Measurements from ENCODE around the gene DKK2.

DKK2 gene, protein sequence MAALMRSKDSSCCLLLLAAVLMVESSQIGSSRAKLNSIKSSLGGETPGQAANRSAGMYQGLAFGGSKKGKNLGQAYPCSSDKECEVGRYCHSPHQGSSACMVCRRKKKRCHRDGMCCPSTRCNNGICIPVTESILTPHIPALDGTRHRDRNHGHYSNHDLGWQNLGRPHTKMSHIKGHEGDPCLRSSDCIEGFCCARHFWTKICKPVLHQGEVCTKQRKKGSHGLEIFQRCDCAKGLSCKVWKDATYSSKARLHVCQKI

DNA sequence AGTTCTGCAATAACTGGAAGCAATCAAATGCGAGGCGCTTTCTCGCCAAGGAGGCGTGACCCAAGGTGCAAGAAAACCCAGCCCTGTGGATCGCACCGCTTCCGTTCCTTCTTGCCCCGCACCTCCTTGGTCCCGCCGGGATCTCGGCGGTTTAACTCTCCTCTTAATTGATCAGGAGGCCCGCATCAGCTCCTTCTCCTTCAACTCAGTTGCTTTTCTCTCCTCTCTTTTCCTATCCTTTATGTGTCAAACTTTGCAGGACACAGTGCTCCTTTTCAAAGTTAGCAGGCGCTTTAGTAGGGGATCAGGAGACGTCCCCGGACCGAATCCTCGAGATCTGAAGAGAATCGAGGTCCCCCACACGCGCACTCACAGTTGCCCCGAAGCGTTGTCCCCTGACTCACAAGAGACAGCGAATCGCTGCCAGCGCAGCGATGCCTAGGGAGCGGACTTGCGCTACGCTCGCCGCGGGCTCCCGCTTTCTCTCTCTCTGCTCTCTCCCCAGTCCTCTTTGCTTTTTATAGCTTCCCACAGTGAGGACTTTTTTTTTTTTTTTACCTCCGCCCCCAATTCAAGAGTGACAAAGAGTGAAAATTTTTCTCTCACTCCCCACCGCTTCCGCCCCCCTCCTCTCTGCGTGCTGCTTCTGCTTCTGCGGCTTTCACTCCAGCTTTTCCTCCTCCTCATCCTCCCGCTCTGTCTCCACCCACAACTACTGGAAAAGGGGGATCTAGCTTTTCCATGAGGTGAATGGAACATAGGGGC lies at the start of gene DKK2:
TSS of gene DKK2 (minus strand) at position 495 of the 765 bp plus-strand sequence. CDS start 722 bp downstream, outside the sequence.
- DNase-seq (ENCODE audit: low spot score) = peak; percentile 17

DNA sequence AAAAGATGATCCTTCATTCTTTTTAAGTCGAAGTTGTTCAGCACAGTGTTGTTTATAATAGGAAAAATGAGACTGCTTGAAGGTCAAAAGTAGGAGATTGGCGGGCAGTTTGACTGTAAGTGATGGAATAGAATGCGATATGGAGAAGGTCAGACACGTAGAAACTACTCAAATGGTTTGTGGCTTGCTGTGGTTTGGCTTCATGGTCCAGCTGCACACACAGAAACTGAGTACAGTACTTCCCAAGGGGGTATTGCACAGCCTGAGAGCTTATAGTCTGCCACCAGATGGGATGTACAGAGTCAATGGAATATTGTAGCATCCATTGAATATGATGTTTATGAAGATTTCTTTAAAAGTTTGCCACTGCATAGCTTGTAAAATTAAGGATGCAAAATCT lies 41.1 kb upstream of the DKK2 start:
- DNase-seq (ENCODE audit: low spot score) = no peak

DNA sequence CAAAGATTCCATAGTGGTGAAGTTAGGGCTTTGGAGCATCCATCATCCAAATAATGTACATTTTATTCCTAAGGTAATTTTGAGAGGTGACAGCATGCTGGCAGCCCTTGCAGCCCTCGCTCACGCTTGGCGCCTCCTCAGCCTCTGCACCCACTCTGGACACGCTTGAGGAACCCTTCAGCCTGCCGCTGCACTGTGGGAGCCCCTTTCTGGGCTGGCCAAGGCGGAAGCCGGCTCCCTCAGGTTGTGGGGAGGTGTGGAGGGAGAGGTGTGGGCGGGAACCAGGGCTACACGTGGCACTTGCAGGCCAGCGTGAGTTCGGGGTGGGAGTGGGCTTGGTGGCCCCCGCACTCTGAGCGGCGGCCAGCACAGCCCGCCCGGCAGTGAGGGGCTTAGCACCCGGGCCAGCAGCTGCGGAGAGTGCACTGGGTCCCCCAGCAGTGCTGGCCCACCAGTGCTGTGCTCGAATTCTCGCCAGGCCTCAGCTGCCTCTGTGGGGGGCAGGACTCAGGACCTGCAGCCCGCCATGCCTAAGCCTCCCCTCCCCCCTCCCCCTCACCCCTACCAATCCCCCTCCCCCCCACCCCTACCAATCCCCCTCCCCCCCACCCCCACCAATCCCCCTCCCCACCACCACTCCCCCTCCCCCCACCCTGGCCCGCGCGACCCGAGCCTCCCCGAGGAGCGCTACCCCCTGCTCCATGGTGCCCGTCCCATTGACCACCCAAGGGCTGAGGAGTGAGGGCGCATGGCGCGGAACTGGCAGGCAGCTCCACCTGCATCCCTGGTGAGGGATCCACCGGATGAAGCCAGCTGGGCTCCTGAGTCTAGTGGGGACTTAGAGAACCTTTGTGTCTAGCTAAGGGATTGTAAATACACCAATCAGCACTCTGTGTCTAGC lies 37.0 kb upstream of the DKK2 start:
- no peak for DNase-seq (ENCODE audit: low spot score)

DNA sequence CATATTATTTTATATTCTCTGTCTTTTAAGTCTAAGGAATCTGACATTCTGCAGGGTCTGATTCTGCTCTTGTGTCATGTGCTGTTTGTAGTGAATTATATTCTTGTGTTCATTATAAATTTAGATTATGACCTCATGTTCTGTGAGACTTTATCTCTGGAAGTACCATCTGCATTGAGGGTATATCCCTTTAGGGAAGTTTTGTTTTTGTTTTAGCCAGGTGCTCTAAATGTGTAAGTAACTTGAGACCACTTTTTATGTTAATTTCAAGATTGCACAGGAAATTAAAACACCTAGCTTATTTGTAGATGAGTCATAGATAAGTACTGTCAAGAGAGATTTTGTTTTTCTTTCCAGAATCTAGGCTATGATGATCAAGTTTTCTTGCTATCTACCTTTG lies 35.0 kb upstream of the DKK2 start:
- DNase-seq (ENCODE audit: low spot score) = no peak

DNA sequence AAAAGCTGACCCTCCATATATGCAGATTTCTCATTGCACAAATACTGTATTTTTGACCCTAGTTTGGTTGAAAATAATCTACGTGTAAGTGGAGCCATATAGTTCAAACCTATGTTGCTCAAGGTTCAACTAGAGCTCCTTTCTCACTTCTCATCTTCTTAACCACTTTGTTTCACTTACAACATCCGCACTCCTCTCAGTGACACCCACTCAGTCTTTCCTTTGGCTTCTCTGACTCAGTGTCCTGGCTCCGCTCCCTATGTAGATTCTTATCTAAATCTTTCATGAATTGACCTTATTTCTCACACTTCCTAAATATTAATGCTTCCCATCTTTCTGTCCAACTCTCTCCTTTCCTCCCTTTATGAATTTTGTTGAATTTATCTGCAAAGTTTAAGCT lies 32.9 kb upstream of the DKK2 start:
- DNase-seq (ENCODE audit: low spot score) = no peak

DNA sequence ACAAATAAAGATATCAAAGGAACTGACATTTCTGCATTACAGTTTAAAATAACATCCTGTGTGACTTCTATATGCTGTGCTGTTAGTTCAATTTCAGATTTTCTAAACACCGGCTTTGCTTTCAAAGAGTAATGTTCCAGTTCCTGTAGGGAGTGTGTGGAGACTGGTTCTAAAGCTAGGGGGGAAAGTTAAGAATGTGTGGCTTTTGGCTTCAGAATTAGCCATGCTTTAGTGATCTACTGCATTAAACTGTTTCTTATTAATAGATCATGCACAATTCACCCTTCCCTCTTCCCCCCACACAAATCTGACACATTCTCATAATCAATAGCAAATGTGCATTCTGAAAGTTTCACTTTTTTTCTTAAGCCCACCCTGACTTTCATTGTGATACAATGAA lies 32.0 kb upstream of the DKK2 start:
- DNase-seq (ENCODE audit: low spot score) = no peak

DNA sequence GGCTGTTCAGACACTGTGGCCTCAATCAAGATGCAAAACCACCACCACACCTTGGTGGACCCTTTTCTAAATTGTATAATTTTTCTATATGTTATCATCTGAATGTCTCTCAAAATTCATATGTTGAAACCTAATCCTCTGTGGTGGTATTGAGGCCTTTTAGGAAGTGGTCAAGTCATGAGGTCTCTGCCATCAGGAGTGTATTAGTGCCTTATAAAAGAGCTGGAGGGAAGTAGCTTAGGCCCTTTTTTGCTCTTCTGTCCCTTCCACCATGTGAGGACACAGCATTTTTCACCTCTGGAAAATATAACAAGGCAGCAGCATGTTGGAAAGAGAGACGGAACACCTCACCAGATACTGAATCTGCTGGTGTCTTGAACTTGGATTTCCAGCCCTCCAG lies 30.5 kb upstream of the DKK2 start:
- DNase-seq (ENCODE audit: low spot score) = no peak

DNA sequence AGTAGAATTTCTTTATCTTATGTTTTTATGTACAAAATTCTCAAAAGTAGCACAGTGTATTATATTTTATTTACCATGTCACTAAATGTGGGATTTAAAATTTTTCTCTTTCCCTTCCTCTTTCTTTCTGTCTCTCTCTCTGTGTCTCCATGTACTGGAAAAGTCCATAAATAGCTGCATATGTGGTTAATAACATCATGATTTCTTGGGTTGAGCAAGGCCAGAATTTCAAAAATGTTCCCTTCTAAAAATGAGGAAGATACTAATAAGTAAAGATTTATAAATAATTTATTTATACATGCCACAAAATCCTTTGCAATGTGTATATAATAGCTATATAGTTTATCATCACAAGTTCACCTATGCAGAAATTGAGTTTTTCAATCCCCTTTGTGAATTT lies 29.1 kb upstream of the DKK2 start:
- no peak for DNase-seq (ENCODE audit: low spot score)

DNA sequence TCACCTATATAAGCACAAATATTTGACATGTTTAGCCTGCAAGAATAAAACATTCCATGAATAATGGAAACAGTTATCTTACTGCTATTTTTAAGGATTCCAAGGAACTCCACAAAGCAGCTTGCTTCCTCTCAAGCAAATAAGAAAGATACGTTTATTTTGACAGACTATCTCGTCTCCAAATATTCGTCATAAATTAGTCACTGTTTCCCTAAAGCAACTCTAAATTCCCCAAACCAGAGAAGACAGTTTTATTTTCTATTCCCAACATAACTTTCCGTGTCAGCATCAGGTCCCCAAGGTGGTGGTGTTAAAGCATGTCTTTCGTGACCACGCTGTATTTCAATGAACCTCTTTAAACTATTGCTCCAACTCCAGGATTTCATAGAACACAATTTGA lies 24.3 kb upstream of the DKK2 start:
- no peak for DNase-seq (ENCODE audit: low spot score)

DNA sequence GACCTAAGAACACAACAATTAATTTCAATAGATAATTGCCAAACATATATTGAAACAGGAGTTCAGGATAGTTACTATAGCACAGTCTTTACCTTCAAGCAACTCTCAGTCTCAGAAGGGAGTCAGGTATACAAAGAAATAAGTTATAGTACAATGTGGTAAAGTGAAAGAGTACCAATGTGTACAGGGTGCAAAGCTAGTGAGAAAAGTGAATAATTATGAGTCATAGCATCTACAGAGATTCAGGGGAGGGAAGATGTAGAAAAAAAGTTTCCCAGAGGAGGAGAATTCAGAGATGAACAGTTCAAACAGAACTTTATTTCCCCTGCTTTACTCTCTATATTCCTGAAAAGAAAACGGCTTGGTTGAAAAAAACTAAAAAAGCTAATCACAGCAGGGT lies 22.7 kb upstream of the DKK2 start:
- no peak for DNase-seq (ENCODE audit: low spot score)

DNA sequence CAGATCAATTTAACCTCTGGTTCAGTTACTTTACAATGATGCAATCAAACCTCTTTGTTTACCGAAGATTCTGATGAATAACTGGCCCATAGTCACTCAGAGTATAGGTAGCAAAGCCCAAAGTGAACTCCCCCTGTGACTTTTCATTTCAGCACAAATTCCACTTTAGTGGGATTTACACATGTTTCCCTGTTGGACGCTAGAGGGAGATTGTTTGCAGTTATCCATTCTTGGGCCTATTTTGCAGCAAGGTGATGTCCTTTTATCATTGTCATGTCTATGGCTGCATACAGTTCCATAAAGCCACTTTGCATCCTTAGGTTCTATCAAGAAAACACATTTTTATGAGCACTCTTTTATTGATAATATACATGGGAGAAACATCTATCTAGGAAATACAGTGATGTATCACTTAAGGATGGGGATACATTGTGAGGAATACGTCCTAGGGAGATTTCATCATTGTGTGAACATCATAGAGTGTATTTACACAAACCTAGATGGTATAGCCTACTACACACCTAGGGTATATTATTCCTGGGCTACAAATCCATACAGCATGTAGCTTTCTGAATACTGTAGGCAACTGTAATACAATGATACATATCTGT lies 14.5 kb upstream of the DKK2 start:
- DNase-seq (ENCODE audit: low spot score) = no peak

DNA sequence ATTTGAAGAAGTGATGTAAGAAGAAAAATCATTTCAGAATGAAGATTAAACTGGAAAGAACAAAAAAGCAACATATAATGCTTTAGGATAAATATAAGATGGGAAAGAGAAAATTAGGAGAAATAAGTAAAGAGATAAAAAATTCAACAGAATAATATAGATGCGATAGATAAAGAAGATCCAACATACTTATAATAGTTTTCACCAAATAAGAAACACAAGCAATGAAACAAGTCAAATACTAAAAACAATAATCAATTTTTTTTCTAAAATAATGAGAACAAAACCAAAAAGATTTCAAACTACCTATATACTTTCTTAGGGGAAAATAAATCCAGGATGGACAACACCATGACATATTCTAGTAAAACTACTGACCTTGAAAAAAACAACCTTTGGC lies 10.1 kb upstream of the DKK2 start:
- no peak for DNase-seq (ENCODE audit: low spot score)

DNA sequence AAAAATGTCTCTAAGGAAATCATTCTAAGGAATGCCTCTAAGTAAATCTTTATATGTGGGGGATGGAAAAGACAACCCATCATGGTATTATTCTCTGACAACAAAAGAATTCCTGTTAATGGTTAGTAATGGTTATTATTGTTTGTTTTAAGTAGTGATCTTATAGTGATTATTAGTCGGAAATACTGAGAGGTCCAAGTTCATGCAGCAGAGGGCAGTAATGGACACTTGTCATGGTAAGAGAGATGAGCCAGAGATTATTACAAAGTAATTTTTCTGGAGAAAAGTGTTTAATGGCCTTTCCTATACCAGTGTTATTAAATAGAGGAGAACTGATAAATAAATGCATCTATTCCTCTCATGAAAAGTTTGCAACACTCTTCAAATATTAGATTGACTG lies 8.1 kb upstream of the DKK2 start:
- no peak for DNase-seq (ENCODE audit: low spot score)

DNA sequence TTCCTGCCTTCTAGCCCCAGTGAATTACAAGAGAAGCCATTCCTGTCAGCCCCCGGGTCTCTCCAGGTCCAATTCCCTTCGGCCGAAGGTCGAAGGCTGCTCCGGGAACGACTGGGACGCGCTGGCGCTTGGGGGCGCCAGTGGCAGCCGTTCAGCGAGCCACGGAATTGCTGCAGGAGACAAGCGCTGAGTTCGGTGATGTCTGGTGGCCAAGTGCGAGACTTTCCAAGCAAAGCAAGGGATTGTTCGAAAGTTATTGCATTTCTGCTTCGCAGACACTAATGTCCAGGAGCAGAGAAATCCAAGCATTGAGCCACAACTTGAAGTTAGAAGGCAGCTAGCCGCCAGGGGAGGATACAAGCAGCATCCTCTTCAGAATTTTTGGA lies 1.1 kb upstream of the DKK2 start:
- peak; percentile 63 for DNase-seq (ENCODE audit: low spot score)

DNA sequence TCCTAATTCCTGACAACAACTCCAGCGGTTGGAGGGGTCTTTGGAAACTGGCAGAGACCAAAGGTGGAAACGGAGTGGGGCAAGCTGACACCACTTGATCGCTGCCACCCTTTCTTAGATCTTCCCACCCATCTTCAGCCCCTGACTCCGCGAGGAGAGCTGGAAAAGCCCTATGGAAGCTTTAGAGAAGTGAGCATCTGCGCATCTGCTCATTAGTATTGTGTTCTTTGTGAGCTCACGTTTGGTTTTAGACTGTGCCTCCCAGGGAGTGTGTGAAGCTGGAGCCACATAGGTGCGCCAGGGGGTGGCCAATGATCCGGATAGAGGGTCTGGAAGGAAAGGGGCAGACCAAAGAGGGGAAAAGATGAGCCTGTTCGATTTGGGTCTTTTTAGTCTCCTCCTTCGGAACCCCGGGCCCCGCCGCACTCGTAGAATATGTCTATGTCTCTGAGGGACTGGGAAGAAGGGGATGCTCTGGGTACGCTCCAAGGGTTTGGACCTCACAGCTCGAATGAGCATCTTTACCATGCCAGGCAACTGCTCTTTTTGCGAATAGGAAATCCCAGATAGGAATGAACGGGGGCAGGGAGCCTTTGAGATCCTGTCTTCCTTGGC lies 578 bp upstream of the DKK2 start:
- DNase-seq (ENCODE audit: low spot score) = no peak

DNA sequence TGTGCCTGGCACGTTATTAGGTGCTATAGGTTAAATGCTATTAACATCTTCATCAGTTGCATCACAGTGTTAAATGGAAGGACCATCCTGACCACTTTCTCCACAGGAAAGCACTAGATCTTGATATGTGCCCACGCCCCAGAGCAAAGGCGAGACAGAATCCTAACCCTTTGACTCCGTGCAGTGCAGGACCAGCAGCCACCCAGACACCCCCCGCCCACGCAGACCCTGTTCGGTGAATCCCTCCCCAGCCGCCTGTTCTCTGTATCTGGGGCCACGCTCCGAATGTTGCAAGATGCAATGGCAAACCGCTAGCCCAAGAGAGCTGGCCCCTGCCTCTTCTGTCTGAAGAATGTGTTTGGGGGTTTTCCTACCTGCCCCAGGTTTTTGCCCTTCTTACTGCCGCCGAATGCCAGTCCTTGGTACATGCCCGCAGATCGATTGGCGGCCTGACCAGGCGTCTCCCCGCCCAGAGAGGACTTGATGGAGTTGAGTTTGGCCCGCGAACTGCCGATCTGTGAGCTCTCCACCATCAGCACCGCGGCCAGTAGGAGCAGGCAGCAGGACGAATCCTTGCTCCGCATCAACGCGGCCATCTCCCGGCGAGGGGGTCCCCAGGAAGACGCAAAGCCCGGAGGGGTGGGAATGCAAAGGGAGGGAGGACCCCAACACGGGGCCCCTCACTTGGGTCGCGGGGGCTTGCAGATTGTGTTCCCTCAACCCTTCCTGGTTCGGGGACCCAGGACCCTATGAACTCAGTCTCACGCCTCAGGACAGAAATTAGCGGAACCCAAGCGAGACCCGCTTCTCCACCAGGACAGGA lies 906 bp downstream of the DKK2 start:
- peak; percentile 13 for DNase-seq (ENCODE audit: low spot score)

DNA sequence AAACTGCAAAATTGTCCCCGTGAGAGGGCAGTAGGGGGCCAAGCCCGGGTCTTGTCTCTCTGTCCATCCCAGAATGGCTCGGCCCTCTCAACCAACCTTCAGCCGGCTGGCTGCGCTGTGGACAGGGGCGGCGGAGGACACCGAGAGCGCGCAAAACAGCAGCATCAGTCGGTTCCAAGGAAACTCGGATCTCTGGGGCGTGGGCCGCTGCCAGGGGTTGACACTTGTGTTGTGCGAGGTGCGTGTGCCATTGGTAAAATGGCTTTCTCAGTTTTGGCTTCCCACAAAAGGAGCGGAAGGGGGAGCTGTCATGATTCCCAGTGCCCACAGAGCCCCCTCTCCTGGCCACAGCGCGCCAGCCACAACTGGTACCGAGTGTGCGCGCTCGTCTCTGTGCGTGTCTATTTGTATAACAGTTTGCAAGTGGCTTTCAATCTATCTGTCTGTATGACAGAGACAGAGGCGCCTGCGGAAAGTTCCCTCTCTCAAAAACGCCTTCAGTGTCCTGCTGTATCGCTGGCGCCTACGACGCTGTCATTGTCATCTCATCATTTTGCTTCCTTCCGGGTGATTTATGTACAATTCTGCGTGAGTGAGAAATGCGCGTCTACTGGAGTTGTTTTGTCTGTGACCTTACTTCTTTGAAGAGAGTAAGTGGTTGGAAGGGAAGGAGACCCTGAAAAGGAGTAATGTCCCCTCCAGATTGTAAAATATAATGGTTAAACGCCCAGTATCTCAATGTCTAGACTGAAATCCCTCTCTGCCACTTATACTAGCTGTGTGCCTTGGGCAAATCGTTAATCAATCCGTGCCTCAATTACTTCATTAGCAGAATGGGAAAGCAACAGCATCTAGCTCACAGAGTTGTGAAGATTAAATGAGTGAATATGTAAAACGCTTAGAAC lies 1.8 kb downstream of the DKK2 start:
- DNase-seq (ENCODE audit: low spot score) = peak; percentile 76

DNA sequence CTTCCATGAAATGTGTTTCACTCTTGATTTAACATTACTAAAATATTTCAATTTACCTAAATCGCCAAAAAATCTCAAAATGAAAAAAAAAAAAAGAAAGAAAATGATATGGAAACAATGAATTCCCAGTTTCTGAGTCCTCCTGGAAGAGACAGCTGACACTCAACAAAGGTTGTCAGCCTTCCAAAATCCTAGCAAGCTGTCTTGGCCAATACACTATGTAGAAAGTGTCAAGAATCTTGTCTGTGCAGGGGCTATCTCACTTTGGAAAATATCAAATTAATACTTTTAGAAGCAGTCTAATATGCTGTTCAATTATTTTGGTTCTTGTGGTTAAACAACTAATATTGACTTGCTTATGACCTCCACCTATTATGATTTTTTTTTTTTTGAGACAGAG lies 8.7 kb downstream of the DKK2 start:
- DNase-seq (ENCODE audit: low spot score) = no peak

DNA sequence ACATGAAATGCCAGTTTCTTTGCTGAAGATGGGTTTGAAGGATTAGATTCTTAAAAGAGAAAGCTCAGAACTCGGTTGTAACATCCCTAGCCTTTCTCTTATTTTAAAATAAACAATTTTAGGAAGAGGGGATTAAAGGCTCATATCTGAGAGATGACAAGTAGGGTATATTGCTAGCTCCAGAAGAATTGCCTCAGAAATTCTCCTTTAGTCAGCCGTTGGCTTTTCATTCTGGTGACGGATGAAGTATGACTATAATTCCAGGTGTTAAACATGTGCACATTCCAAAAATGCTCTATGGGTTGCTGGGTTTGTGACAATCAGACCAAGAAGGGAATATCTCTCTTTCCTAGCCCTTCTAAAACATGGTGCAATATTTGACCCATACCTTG lies 17.8 kb downstream of the DKK2 start:
- DNase-seq (ENCODE audit: low spot score) = no peak
